Mesodermal cell (in vitro differentiated cells): ENCODE data around the gene IFT88.

ENCODE experiments used
- H3K27ac ChIP-seq: 2 replicates; pipeline ENCODE4 v1.7.0; 2013; ENCODE audit warnings: mild to moderate bottlenecking, low read depth, low read length, moderate library complexity; ENCODE audit not compliant: severe bottlenecking
- H3K36me3 ChIP-seq: 2 replicates; pipeline ENCODE4 v1.7.1; 2013; ENCODE audit warnings: mild to moderate bottlenecking, low read length, moderate library complexity; ENCODE audit not compliant: control insufficient read depth, insufficient read depth
- H3K4me1 ChIP-seq: one replicate; pipeline ENCODE4 v1.7.1; 2013; ENCODE audit warnings: mild to moderate bottlenecking, low read length; ENCODE audit not compliant: insufficient read depth, control insufficient read depth, poor library complexity, severe bottlenecking
- H3K4me3 ChIP-seq: 2 replicates; pipeline ENCODE4 v1.7.0; 2013; ENCODE audit warnings: low read length, control low read depth, mild to moderate bottlenecking; ENCODE audit not compliant: insufficient read depth, poor library complexity, severe bottlenecking; ENCODE audit errors: extremely low read depth
- H3K9me3 ChIP-seq: 2 replicates; pipeline ENCODE4 v1.7.1; 2013; ENCODE audit warnings: mild to moderate bottlenecking, low read length, moderate library complexity; ENCODE audit not compliant: control insufficient read depth
- WGBS, 2 experiments: methylation state at CpG; one replicate each; pipeline ENCODE4 v1.1.5; 2013; ENCODE audit warnings: missing lambda C conversion rate in 2 of 2; ENCODE audit not compliant: insufficient coverage in 2 of 2; 5-methylcytosine and 5-hydroxymethylcytosine counted together

IFT88 gene

GRCh38 chr13:20636079-20636478 is 69.1 kb downstream of the IFT88 start:
- Histone ChIP-seq H3K4me1 (no peaks in the 10 kb centered on the region), H3K4me3 (no peak overlapping the region), H3K27ac (no peak overlapping the region), H3K36me3 (no peaks in the 10 kb centered on the region), H3K9me3 (no peaks in the 10 kb centered on the region)
- WGBS, 2 experiments: no CpG with 5 or more reads among the region's 1 CpG

- Histone ChIP-seq H3K4me1 (no peaks in the 10 kb centered on the region), H3K4me3 (no peak overlapping the region), H3K9me3 (no peaks in the 10 kb centered on the region), H3K36me3 (no peaks in the 10 kb centered on the region), H3K27ac (no peak overlapping the region)
- 87 to 96% methylated on average over 4 of the region's 5 CpGs for WGBS, 2 experiments
Observed at GRCh38 chr13:20637811-20638210, 70.9 kb downstream of the IFT88 start.

GRCh38 chr13:20647758-20648157 is 80.8 kb downstream of the IFT88 start:
- Histone ChIP-seq H3K4me3 (no peak overlapping the region), H3K36me3 (no peaks in the 10 kb centered on the region), H3K9me3 (no peaks in the 10 kb centered on the region), H3K4me1 (no peaks in the 10 kb centered on the region), H3K27ac (no peak overlapping the region)
- WGBS, 2 experiments: 89 to 100% methylated on average over 2 of the region's 2 CpGs

GRCh38 chr13:20652946-20653345 is 86.0 kb downstream of the IFT88 start:
- H3K9me3 ChIP-seq: no peaks in the 10 kb centered on the region
- H3K27ac ChIP-seq: no peak overlapping the region
- H3K36me3 ChIP-seq: no peaks in the 10 kb centered on the region
- 71 to 88% methylated on average over 2 to 3 of the region's 4 CpGs for WGBS, 2 experiments
- H3K4me1 ChIP-seq: no peaks in the 10 kb centered on the region
- H3K4me3 ChIP-seq: no peak overlapping the region

- H3K36me3 ChIP-seq: peaks cover 4% of the 10 kb centered on the region
- no peaks in the 10 kb centered on the region for H3K4me1 ChIP-seq
- WGBS, 2 experiments: no CpG with 5 or more reads among the region's 1 CpG
- H3K9me3 ChIP-seq: no peaks in the 10 kb centered on the region
- H3K27ac ChIP-seq: no peak overlapping the region
- no peak overlapping the region for H3K4me3 ChIP-seq
Observed at GRCh38 chr13:20654156-20654555, 87.2 kb downstream of the IFT88 start.

- Histone ChIP-seq H3K4me1 (no peaks in the 10 kb centered on the region), H3K36me3 (peaks cover 7% of the 10 kb centered on the region), H3K9me3 (no peaks in the 10 kb centered on the region), H3K27ac (no peak overlapping the region), H3K4me3 (no peak overlapping the region)
- 71 to 100% methylated on average over 1 to 4 of the region's 5 CpGs for WGBS, 2 experiments
Observed at GRCh38 chr13:20658451-20659040, 91.6 kb downstream of the IFT88 start.

- H3K9me3 ChIP-seq: no peaks in the 10 kb centered on the region
- peaks cover 3% of the 10 kb centered on the region for H3K36me3 ChIP-seq
- no peak overlapping the region for H3K27ac ChIP-seq
- H3K4me3 ChIP-seq: no peak overlapping the region
- no peaks in the 10 kb centered on the region for H3K4me1 ChIP-seq
Observed at GRCh38 chr13:20664351-20664750, 97.4 kb downstream of the IFT88 start.

GRCh38 chr13:20666948-20667347 is 100.0 kb downstream of the IFT88 start:
- H3K27ac ChIP-seq: no peak overlapping the region
- H3K9me3 ChIP-seq: no peaks in the 10 kb centered on the region
- H3K4me3 ChIP-seq: no peak overlapping the region
- WGBS, 2 experiments: 71 to 100% methylated on average over 1 of the region's 4 CpGs
- no peaks in the 10 kb centered on the region for H3K36me3 ChIP-seq
- H3K4me1 ChIP-seq: no peaks in the 10 kb centered on the region

GRCh38 chr13:20667857-20668437 is 101.0 kb downstream of the IFT88 start:
- H3K9me3 ChIP-seq: no peaks in the 10 kb centered on the region
- WGBS, 2 experiments: 85 to 88% methylated on average over 2 to 3 of the region's 4 CpGs
- H3K4me3 ChIP-seq: no peak overlapping the region
- H3K27ac ChIP-seq: no peak overlapping the region
- no peaks in the 10 kb centered on the region for H3K36me3 ChIP-seq
- H3K4me1 ChIP-seq: no peaks in the 10 kb centered on the region

GRCh38 chr13:20669162-20669561 is 102.2 kb downstream of the IFT88 start:
- Histone ChIP-seq H3K27ac (no peak overlapping the region), H3K4me1 (no peaks in the 10 kb centered on the region), H3K4me3 (no peak overlapping the region), H3K9me3 (no peaks in the 10 kb centered on the region), H3K36me3 (no peaks in the 10 kb centered on the region)
- no CpG with 5 or more reads among the region's 5 CpGs for WGBS, 2 experiments

GRCh38 chr13:20671789-20672188 is 104.8 kb downstream of the IFT88 start:
- Histone ChIP-seq H3K4me1 (no peaks in the 10 kb centered on the region), H3K27ac (no peak overlapping the region), H3K4me3 (no peak overlapping the region), H3K9me3 (no peaks in the 10 kb centered on the region), H3K36me3 (no peaks in the 10 kb centered on the region)
- WGBS, 2 experiments: 100% methylated on average over 1 of the region's 1 CpG
